ENCODE measurements around the gene RHO.
"Not testable (repeated sequence)": the region's sequence is repeated elsewhere in the genome, so short reads cannot be mapped to it uniquely, and the experiment has no call there.

The RHO gene

DNA sequence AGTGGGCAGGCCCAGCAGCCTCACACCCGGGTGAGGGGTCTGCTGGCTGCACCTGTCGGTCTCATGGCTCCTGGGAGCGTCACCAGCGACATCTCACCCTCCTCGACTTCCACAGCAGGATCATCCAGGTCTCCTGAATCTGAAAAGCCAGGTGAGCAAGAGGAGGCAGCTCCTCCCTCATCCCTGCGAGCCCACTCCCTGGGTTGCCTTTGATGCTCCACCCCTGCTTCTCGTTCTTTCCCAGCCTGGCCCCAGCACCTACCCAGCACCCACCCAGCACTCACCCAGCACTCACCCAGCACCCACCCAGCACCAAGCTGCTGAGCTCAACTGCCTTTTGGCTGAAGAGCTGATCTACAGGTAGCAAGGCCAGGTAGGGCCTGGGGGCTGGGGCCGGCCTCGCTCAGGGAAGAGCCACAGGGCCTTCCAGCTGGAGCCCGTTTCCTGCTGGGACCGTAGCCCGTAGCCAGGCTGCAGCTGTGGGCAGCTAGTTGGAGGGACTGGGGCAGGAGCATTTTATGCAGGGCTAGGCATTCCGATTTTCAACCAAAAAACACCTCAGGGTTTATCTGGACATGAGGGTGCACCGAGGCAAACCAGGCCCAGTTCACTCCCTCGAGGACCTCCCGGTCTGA lies 14.8 kb downstream of the RHO start, which contains the start of gene H1-8:
H1-8 (plus strand) TSS at position 20 of the 635 bp plus-strand sequence; CDS start at position 64, 44 bp downstream.
- Histone ChIP-seq H3K79me2 (ENCODE audit: insufficient read depth, low read length) (no peaks in the 10 kb centered on the region), H3K9me3 (ENCODE audit: low read length) (no peaks in the 10 kb centered on the region), H3K4me2 (ENCODE audit: low read length) (no peak within 1 kb of the TSS), H3K4me3 (ENCODE audit: low read depth, low read length, poor library complexity, severe bottlenecking) (no peak within 1 kb of the TSS), H3K9ac (ENCODE audit: low read length) (no peak within 1 kb of the TSS), H3K36me3 (ENCODE audit: insufficient read depth, low read length) (no peaks in the 10 kb centered on the region), H3F3A (ENCODE audit: insufficient read depth, low read length) (no peaks in the 10 kb centered on the region), H3K9me2 (ENCODE audit: low read depth, low read length) (no peaks in the 10 kb centered on the region), H4K20me1 (ENCODE audit: insufficient read depth, low read length) (no peaks in the 10 kb centered on the region), H3K27ac (ENCODE audit: low read depth, low read length, poor library complexity, severe bottlenecking) (no peak within 1 kb of the TSS), H2AFZ (ENCODE audit: low read length) (no peak within 1 kb of the TSS), H3K27me3 (ENCODE audit: insufficient read depth, low read length) (peaks cover 4% of the 10 kb centered on the region; the same call in 1 of the 2 replicates), H3K4me1 (ENCODE audit: insufficient read depth, low read length, severe bottlenecking) (no peaks in the 10 kb centered on the region)
- TF ChIP-seq EZH2 (IDR thresholded peaks at IDR 0.05; ENCODE audit: borderline replicate concordance, low read length) (no peak), CTCF (IDR thresholded peaks at IDR 0.05; ENCODE audit: low read length) (no peak)

- no peak overlapping the region for H3K27ac ChIP-seq (ENCODE audit: low read depth, low read length, poor library complexity, severe bottlenecking)
- H3K4me3 ChIP-seq (ENCODE audit: low read depth, low read length, poor library complexity, severe bottlenecking) = no peak overlapping the region
- no peaks in the 10 kb centered on the region for H3K4me1 ChIP-seq (ENCODE audit: insufficient read depth, low read length, severe bottlenecking)
- no peaks in the 10 kb centered on the region for H4K20me1 ChIP-seq (ENCODE audit: insufficient read depth, low read length)
- peaks cover 4% of the 10 kb centered on the region; the same call in 1 of the 2 replicates for H3K27me3 ChIP-seq (ENCODE audit: insufficient read depth, low read length)
- H3K9me3 ChIP-seq (ENCODE audit: low read length) = no peaks in the 10 kb centered on the region
- no peaks in the 10 kb centered on the region for H3K79me2 ChIP-seq (ENCODE audit: insufficient read depth, low read length)
- H3F3A ChIP-seq (ENCODE audit: insufficient read depth, low read length) = no peaks in the 10 kb centered on the region
- H3K9me2 ChIP-seq (ENCODE audit: low read depth, low read length) = no peaks in the 10 kb centered on the region
- no peak overlapping the region for H3K9ac ChIP-seq (ENCODE audit: low read length)
- H3K36me3 ChIP-seq (ENCODE audit: insufficient read depth, low read length) = no peaks in the 10 kb centered on the region
- no peak overlapping the region for H2AFZ ChIP-seq (ENCODE audit: low read length)
- TF ChIP-seq CTCF (IDR thresholded peaks at IDR 0.05; ENCODE audit: low read length) (no peak), EZH2 (IDR thresholded peaks at IDR 0.05; ENCODE audit: borderline replicate concordance, low read length) (no peak)
- no peak overlapping the region for H3K4me2 ChIP-seq (ENCODE audit: low read length)
Measured at GRCh38 chr3:129543999-129544398, 15.6 kb downstream of the RHO start.

DNA sequence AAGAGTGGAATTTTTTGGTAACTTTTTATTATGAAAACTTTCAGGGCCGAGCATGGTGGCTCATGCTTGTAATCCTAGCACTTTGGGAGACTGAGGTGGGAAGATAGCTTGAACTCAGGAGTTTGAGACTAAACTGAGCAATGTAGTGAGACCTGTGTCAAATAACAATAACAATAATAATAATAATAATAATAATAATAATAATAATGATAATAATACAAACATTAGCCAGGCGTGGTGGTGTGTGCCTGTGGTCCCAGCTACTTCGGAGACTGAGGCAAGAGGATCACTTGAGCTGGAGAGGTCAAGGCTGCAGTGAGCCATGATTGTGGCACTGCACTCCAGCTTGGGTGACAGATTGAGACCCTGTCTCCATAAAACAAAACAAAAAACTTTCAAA lies 17.5 kb downstream of the RHO start:
- not testable (repeated sequence) for H3K4me1 ChIP-seq (ENCODE audit: insufficient read depth, low read length, severe bottlenecking); H3K4me3 ChIP-seq (ENCODE audit: low read depth, low read length, poor library complexity, severe bottlenecking); H2AFZ ChIP-seq (ENCODE audit: low read length); H3K9ac ChIP-seq (ENCODE audit: low read length); H3K27ac ChIP-seq (ENCODE audit: low read depth, low read length, poor library complexity, severe bottlenecking); H3K9me2 ChIP-seq (ENCODE audit: low read depth, low read length); H3K36me3 ChIP-seq (ENCODE audit: insufficient read depth, low read length); H3K4me2 ChIP-seq (ENCODE audit: low read length); H3K9me3 ChIP-seq (ENCODE audit: low read length); H4K20me1 ChIP-seq (ENCODE audit: insufficient read depth, low read length); H3F3A ChIP-seq (ENCODE audit: insufficient read depth, low read length); H3K27me3 ChIP-seq (ENCODE audit: insufficient read depth, low read length); H3K79me2 ChIP-seq (ENCODE audit: insufficient read depth, low read length)

DNA sequence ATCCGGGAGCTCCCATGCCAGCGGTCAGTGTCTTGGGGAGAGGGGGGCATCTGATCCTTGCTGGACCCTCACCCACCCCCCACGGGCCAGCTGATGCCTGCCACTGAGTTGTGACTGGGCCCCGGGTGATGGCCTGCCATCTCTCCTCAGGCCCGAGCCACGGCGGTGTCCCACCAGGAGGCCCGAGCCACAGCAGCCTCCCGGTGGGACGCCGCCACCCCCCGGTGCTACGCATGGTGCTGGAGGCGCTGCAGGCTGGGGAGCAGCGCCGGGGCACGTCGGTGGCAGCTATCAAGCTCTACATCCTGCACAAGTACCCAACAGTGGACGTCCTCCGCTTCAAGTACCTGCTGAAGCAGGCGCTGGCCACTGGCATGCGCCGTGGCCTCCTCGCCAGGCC lies 18.8 kb downstream of the RHO start:
- H2AFZ ChIP-seq (ENCODE audit: low read length) = no peak overlapping the region
- no peaks in the 10 kb centered on the region for H3K9me2 ChIP-seq (ENCODE audit: low read depth, low read length)
- H3K27me3 ChIP-seq (ENCODE audit: insufficient read depth, low read length) = no peaks in the 10 kb centered on the region; the same call in 1 of the 2 replicates
- H3K4me3 ChIP-seq (ENCODE audit: low read depth, low read length, poor library complexity, severe bottlenecking) = no peak overlapping the region
- no peaks in the 10 kb centered on the region for H3F3A ChIP-seq (ENCODE audit: insufficient read depth, low read length)
- no peak overlapping the region for H3K4me2 ChIP-seq (ENCODE audit: low read length)
- no peak overlapping the region for H3K9ac ChIP-seq (ENCODE audit: low read length)
- H3K9me3 ChIP-seq (ENCODE audit: low read length) = no peaks in the 10 kb centered on the region
- no peaks in the 10 kb centered on the region for H4K20me1 ChIP-seq (ENCODE audit: insufficient read depth, low read length)
- no peaks in the 10 kb centered on the region for H3K4me1 ChIP-seq (ENCODE audit: insufficient read depth, low read length, severe bottlenecking)
- TF ChIP-seq EZH2 (IDR thresholded peaks at IDR 0.05; ENCODE audit: borderline replicate concordance, low read length) = no peak
- TF ChIP-seq CTCF (IDR thresholded peaks at IDR 0.05; ENCODE audit: low read length) = no peak
- H3K36me3 ChIP-seq (ENCODE audit: insufficient read depth, low read length) = no peaks in the 10 kb centered on the region
- no peaks in the 10 kb centered on the region for H3K79me2 ChIP-seq (ENCODE audit: insufficient read depth, low read length)
- H3K27ac ChIP-seq (ENCODE audit: low read depth, low read length, poor library complexity, severe bottlenecking) = no peak overlapping the region
